Epithelial cell of esophagus (primary cell): Measurements from ENCODE around the gene CDKN1B.

Source experiments
- DNase-seq: peaks from one replicate; pipeline ENCODE4 v3.0.0; 2010; ENCODE audit warnings: low read depth
- H3K4me3 ChIP-seq: 2 replicates; pipeline ENCODE4 v1.5.1; 2011; ENCODE audit warnings: mild to moderate bottlenecking, low read length, control low read depth
- CTCF ChIP-seq: IDR thresholded peaks from 2 replicates; pipeline ENCODE4 v1.5.1; 2011; ENCODE audit warnings: low read depth, mild to moderate bottlenecking, low read length, control low read depth, inconsistent platforms; ENCODE audit not compliant: insufficient read depth; ENCODE audit errors: missing control alignments

The CDKN1B gene

GRCh38 chr12:12681061-12681765 is 36.0 kb upstream of the CDKN1B start:
- H3K4me3 ChIP-seq: no peak overlapping the region
- TF ChIP-seq CTCF: no peak
- no peak for DNase-seq

- no peak overlapping the region for H3K4me3 ChIP-seq
- TF ChIP-seq CTCF: no peak
- no peak for DNase-seq
Measured at GRCh38 chr12:12682284-12682683, 34.9 kb upstream of the CDKN1B start.

GRCh38 chr12:12683136-12683697 is 34.0 kb upstream of the CDKN1B start:
- no peak for DNase-seq
- no peak for TF ChIP-seq CTCF
- H3K4me3 ChIP-seq: no peak overlapping the region

GRCh38 chr12:12683725-12684124 is 33.4 kb upstream of the CDKN1B start:
- no peak overlapping the region for H3K4me3 ChIP-seq
- no peak for DNase-seq
- no peak for TF ChIP-seq CTCF

GRCh38 chr12:12684375-12685106 is 32.6 kb upstream of the CDKN1B start:
- TF ChIP-seq CTCF: no peak
- DNase-seq: peak; percentile 63
- no peak overlapping the region for H3K4me3 ChIP-seq

GRCh38 chr12:12685305-12685704 is 31.9 kb upstream of the CDKN1B start:
- DNase-seq: no peak
- TF ChIP-seq CTCF: no peak
- H3K4me3 ChIP-seq: no peak overlapping the region
